ENCODE data around the gene MT1M.

DNA sequence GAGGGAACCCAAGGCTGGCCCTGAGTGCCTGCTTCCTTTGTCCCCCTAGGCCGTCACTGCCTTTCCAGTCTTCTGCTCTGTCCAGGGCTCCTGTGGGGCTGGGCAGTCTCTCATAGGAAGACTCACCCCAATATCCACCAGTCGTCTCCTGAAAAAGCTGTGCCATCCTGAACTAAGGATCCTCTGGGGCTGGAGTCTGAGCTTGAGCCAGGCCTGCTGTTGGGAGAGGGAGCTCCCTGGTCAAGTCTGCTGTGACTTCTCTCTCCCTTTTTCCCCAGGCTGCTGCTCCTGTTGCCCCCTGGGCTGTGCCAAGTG lies 38.1 kb downstream of the MT1M start:
- TF ChIP-seq, protein P1, sequence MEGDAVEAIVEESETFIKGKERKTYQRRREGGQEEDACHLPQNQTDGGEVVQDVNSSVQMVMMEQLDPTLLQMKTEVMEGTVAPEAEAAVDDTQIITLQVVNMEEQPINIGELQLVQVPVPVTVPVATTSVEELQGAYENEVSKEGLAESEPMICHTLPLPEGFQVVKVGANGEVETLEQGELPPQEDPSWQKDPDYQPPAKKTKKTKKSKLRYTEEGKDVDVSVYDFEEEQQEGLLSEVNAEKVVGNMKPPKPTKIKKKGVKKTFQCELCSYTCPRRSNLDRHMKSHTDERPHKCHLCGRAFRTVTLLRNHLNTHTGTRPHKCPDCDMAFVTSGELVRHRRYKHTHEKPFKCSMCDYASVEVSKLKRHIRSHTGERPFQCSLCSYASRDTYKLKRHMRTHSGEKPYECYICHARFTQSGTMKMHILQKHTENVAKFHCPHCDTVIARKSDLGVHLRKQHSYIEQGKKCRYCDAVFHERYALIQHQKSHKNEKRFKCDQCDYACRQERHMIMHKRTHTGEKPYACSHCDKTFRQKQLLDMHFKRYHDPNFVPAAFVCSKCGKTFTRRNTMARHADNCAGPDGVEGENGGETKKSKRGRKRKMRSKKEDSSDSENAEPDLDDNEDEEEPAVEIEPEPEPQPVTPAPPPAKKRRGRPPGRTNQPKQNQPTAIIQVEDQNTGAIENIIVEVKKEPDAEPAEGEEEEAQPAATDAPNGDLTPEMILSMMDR (conservative IDR thresholded peaks at IDR 0.05 in 1 of 2, IDR thresholded peaks at IDR 0.05 in 1 of 2; ENCODE audit: low read depth in 1 of 2, low read length in 2 of 2): no peak
- TF ChIP-seq EZH2 (IDR thresholded peaks at IDR 0.05; ENCODE audit: low read length, missing control alignments): no peak
